ENCODE measurements around the gene SPOCK1. TPM values are rescaled to one million over a fixed set of nuclear protein-coding genes. Genes with fewer than 3 reads are reported as not detected.
A peak's percentile ranks its signal among the peaks of the same experiment; 100 is the strongest.

SPOCK1 gene
- polyA plus RNA-seq, 4 donors = 8.9 to 11.3 (median 9.8) TPM

DNA sequence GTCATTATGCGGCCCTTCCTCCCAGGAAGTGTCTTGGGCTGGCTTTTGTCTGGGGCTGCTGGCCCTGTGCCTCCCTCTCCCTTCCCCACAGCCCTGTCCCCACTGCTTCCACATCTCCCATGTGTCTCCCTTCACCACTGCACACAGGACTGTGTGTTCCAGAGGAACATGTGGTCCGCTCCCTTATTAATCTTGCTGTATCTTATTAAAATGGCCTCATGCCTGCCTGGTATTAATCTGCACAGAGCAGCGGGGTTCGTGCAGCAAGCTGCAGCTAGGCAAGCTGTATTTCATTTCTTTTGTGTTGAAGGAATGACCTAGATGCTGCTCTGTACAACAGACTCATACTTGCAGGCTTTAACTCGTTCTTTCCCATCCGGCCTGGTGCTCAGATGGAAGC is 130.5 kb downstream of the SPOCK1 start:
- DNase-seq (ENCODE audit: low read depth in 4 of 4, low spot score in 3 of 4) = no peak

DNA sequence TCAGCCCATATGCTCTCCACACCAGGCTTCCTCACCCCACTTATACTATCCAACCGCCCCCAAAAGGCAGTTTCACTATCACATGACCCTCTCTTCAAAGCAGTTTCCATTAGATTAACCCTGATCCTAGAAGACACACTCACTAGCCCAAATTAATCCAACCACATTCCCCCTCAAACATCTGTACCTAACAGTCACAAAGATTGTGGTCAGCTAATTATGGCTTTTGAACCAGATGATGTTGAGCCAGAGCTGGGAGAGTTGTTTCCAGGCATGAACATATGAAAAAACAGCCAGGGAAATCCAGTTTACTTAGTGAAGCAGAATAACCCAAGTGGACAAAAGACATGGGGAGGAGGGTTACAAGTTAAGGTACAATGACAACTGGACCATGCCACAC is 131.2 kb downstream of the SPOCK1 start:
- DNase-seq (ENCODE audit: low read depth in 4 of 4, low spot score in 3 of 4) = no peak

DNA sequence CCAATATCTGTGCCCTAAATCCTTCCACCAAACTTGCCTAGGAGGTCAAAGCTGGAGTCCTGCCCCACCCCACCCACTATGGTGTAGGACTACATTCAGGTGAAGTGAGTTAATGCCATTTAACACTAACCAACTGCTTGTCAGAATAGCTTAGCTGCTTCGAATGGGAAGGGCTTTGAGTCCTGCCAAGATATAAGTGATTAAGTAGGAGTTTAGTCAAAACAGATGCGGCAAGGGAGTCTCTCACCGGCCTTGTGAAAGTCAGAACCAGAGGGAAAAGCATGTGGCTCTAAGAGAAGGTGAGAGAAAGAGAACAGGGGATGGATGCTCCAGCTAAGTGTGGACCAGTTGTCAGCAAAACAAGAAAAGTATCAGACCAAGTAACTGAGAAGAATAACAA is 132.6 kb downstream of the SPOCK1 start:
- DNase-seq (ENCODE audit: low read depth in 4 of 4, low spot score in 3 of 4) = no peak

DNA sequence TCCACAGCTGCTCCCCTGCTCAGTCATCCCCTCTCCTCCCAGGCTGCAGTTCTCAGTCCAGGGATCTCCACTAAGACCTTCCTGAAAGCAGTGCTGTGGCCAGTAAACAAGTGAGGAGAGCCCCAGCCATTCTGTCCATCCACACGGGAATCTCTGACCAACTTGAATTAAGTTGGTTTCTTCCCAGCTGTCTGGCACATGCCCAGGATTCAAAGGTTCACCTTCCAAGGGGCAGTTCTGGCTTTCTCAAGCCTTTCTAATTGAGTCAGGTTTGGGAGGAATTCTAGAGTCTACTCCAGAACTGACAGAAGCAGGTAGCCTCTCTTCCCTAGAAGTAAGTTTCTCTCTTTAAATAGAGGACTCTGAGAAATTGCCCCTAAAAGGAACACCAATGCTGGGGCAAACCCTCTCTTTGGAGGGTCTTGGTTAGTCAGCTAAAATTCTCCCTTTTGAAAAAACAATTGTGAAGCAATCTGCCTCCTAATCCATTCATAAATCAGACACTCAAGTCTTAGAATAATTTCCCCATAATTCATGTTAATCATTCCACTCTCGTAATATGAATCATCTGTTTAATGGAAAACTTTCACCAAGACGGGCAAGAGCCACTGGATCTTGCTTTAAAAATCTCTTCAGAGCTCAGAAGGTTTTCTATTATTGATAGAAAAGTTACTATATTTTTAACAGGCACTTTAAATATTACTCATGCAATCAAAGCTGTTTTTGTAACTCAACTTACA is 133.8 kb downstream of the SPOCK1 start:
- DNase-seq (ENCODE audit: low read depth in 4 of 4, low spot score in 3 of 4) = no peak

DNA sequence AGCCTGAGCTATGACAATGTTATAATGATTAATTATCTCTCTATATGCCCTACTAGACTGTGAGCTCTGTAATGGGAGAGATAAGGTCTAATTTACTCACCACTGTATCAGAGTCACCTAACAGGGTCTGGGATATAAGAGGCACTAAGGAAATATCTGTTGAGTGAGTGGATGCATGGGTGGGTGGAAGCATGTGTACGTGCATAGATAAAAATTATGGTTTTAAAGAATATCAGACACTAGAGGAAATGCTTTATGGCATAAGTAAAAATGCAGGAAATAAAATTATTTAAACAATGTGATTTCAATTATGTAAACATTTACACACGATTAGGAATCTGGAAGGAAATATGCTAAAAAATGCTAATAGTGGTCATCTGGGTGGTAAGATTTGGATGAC is 137.8 kb downstream of the SPOCK1 start:
- DNase-seq (ENCODE audit: low read depth in 4 of 4, low spot score in 3 of 4) = no peak

DNA sequence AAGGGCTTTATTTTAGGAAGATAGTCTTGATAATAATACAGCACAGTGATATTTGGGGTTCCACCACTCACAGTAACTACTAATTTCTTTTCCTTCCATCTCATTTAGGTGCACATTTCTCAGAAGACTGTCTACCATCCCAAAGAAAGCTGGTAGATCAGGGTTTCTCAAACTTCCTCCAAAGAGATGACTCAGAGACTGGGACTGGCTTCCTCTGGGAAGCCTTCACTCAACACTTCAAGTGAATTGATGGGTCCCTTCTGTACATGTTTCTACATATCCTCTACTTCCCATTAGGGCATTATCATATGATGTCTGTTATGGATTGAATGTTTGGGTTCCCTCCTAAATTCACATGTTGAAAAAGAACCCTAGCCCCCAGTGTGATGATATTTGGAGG is 138.5 kb downstream of the SPOCK1 start:
- DNase-seq (ENCODE audit: low read depth in 4 of 4, low spot score in 3 of 4) = no peak

DNA sequence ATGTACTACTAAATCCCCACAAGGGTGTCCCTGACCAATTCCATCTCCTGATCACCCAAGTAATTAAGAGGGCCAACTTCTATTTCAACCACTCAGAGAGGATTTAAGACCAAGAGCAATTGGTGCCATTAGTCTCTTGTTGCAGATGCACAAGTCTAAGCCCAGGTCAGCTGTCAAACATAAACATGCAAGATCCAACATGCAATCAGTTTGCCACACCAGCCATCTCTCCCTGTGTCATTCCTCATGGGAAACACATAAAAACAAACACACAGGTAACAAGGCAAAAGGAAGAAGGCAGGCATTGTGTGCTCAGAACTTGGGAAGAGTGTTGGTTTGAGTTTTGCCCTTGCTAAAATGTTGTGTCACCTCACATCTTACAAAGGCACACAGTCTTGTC is 139.2 kb downstream of the SPOCK1 start:
- DNase-seq (ENCODE audit: low read depth in 4 of 4, low spot score in 3 of 4) = no peak

DNA sequence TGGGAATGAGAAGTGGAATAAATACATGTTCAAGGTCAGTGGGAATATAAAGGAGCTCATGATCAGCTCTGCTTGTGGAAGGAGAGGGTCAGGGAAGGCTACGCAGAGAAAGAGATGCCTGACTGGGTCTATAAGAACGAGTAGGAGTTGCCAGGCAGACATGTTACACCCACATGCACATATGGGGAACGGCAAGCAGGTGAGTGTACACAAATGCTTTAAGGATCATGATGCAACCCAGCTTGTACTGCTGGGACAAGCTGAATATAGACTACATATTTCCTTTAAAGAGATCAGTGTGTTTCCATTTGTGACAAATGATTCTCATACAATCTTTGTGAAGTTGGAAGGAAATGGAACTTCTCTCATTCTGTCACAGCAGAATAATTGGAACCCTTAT is 141.7 kb downstream of the SPOCK1 start:
- DNase-seq (ENCODE audit: low read depth in 4 of 4, low spot score in 3 of 4) = no peak

DNA sequence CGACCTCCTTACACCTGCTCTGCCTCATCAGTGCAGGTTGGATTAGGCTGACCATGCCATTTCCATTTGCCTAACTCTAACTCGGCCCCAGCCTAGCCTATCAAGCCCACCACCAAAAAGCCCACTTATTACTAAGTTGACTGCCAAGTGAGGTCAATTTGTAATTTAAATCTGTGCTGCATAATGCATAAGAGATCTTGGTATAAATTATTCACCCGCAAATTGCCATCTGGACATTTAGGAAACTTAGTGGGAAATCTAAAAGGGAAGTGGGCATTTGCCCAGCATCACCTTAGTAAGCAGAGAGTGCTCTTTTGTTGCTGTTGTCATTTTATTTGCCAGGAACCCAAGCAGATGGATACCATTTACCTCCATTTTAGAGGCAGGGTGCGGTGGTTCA is 143.0 kb downstream of the SPOCK1 start:
- no peak for DNase-seq (ENCODE audit: low read depth in 4 of 4, low spot score in 3 of 4)

DNA sequence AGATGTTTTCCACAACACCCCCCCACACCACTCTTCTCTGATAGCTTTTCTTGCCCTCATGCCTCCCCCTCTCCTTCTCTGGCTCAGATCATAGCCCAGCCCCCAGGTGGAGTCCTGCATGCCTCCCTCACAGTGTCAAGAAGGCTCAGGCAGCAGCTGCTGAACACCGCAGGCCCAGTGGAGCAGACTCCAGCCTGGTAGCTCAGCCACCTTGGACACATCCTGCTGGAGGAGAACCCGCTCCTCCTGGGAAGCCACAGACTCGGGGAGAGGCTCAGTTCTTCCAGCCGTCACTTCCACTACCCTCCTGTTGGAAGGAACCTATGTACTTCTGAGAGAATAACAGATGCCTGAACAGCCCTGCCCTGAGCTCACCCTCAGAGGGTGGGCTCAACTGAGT is 143.4 kb downstream of the SPOCK1 start:
- DNase-seq (ENCODE audit: low read depth in 4 of 4, low spot score in 3 of 4) = no peak

DNA sequence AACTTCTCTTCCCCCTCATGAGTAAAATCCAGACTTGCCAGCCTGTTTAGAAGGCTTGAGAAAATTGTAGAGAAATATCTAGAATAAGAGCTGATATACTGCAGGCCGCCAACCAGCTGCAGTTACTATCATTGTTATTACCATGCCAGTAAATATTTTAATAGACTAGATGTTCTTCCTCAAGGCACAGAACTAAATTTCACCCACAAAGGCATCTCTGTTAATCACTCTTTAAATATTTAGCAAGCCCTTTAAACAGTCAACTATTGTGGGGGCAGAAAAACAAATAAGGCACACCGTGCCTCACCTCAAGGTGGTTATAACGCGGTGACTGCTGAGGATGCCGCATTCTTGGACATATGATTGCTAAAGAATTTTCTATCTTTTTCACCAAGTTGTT is 147.0 kb downstream of the SPOCK1 start:
- no peak for DNase-seq (ENCODE audit: low read depth in 4 of 4, low spot score in 3 of 4)

DNA sequence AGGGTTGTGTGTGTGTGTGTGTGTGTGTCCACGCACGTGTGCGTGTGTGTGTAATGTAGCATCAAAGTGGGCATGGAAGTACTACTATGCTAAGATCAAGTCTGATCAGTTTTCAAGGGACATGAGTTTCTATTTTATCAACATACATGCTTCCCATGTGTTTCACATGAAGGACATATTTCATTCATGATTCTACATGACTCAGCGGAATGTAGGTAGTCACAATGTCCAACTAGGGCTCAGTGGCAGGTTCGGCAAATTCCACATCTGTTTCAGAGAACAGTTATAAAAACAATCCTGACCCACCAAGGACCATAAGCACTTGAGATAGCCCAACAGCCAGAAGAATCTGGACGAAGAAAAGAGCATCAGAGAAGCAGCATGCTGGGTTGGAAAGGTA is 148.3 kb downstream of the SPOCK1 start:
- no peak for DNase-seq (ENCODE audit: low read depth in 4 of 4, low spot score in 3 of 4)

DNA sequence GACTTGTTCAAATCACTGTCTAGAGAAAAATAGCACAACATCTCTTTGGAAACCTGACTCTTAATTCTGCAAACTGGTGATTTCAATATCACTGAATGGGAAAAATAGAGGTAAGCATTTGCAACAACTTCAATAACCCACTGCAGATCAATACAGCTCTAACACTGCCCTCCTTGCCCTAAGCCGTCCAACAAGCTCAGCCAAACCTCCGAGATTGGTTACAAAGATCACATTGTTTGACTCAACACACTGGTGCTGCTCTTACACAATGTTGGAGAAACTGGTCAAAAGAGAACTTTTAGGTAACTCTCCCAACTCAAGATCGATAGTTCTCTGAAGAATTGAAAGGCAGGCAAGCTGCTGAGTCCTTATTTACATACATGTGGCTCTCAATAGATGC is 150.4 kb downstream of the SPOCK1 start:
- DNase-seq (ENCODE audit: low read depth in 4 of 4, low spot score in 3 of 4) = no peak

DNA sequence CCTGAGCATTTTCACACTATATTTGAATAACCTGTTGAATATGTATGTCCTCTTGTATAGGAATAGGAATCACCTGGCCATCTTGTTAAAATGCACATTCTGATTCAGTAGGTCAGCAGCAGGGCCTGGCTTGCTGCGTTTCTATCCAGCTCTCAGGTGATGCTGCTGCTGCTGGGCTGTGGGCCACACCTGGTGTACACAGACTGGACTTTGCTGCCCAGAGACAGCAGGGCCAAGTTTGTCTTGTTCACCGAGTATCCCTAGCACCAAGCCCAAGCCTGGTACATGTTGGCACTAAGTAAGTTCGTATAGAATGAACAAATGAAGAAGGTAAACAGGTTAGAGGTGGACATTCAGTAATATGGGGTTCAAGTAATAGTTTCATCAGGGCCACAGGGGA is 151.3 kb downstream of the SPOCK1 start:
- no peak for DNase-seq (ENCODE audit: low read depth in 4 of 4, low spot score in 3 of 4)

DNA sequence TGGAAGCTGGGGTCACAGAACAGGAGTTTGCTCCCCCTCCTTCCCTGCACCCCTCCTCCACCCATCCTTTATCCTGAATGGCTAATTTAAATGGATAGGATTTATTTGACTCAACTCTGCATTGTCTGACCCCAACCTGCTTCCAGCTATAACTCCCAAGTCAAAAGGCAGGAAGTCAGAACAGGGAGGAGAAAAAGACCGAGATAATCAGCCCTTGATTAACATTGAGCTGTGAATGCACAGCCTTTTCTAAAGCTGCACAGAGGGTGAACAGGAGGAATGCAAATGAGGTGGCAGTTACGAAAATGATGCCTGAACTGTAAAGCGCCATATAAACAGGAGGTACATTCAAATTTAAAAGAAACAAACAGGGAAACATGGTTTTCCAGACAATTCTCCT is 152.8 kb downstream of the SPOCK1 start:
- no peak for DNase-seq (ENCODE audit: low read depth in 4 of 4, low spot score in 3 of 4)

DNA sequence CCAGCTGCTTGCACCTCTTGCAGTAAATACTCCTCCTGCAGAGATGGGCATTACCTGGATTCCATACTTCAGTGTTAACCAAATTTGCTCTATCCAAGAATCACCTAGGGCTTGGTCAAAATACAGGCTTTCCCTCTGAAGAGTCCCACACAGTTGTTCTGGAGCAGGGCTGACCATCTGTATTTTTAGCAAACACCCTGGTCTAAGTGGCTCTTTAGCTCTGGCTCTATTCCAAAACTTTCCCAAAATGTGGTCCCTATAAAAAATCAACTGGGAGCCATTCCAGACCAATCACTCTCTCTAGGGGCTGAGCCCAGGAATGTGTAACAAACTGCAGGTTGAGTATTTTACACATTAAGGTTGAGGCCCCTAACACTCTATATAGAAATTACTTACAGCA is 153.7 kb downstream of the SPOCK1 start:
- DNase-seq (ENCODE audit: low read depth in 4 of 4, low spot score in 3 of 4) = no peak

DNA sequence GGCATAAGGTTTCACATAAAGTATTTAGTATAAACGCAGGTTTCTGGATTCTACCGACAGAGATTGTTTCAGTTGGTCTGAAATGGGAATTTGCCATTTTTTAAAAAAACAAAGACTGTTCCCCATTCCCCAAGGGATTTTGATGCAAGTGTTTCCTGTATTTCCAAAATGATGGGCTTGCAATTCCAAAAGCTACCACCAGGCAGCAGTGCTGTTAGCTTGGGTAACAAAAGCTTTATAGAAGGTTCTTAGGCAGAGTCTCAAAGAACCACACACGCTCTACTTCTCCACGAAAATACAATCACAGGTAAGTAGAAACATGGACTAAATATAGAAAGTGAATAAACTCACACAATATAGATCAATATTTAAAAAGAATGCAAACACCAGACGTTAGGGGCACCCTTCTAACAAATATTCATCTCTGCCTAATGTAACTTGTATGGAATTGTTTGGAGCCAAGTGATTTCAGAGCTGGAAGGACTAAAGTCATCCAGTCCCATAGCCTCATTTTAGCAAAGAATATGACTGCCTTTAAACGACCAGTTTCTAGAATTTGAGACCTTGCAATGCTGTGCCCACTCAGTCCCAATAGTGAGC is 154.3 kb downstream of the SPOCK1 start:
- DNase-seq (ENCODE audit: low read depth in 4 of 4, low spot score in 3 of 4) = peak in 2 of 4 donors; percentile 10 to 14

DNA sequence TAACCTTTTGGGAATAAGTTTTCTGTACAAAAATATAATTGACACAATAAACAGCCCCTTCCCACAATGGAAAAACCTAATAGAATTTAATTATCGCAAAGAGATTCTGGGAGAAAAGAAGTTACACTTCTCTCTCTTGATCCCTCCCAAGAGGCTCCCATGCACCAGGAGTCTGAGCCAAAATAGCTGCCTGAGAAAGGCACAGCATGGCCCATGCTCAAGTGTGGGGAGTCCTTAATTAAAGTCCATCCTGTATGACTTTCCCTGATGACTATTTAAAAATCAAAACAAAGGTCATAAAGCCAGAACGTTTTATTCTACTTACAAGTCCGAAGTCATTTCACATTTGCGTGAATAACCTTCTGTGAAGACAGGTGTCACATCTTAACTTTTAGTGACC is 155.1 kb downstream of the SPOCK1 start:
- no peak for DNase-seq (ENCODE audit: low read depth in 4 of 4, low spot score in 3 of 4)

DNA sequence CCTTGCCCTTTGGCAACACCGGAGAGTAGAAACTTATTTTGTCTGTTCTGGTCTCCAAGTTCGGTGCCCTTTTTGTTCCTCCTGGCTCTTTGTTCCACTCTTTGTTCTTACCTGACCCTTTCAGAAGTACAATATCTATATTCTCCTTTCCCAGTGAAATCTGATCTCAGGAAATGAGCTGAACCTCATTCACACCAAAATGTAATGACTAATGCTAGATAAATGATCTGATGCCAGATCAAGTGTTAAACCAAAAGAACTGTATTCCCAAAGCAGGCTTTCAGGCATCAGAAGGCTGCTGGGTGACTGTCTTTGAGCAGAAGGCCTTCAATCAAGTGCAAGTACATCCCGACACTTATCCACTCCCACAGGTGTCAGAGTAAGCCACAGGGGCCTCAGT is 156.4 kb downstream of the SPOCK1 start:
- DNase-seq (ENCODE audit: low read depth in 4 of 4, low spot score in 3 of 4) = no peak

DNA sequence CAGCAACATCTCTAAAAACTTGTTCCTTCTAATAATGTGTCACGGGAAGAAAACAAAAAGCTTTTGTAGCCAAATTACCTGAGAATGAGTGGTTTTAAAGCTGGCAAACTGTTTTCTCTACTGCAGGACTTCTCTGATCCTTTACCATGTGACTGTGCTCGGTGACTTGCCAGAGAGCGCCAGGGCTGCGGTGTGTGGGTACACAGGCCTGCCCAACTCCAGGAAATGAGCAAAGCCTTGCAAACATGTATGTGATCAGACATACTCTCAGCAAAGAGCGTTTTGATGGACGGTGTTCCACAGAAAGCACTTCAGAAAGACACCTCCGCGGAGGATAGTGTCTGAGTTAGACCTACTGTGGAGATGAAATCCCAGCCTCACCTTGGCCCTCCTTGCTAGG is 157.3 kb downstream of the SPOCK1 start:
- DNase-seq (ENCODE audit: low read depth in 4 of 4, low spot score in 3 of 4) = no peak

DNA sequence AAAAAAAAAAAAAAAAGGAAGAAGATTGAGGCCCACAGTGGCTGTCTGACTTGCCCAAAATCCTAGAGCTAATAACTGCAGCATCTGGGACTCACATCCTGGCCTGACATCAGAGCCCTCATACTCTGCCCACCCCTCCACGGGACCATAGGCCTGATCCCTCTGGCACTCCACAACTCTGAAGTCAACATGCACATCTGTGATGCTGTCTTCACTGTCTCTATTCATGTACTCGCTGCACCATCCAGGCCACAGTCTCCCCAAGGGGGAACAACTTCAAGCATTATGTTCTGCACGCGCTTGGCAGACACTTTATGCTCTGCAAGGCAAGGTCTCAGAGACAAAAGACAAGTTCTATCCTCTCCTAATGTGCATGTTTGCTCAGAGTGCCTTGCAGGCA is 158.2 kb downstream of the SPOCK1 start:
- DNase-seq (ENCODE audit: low read depth in 4 of 4, low spot score in 3 of 4) = no peak

DNA sequence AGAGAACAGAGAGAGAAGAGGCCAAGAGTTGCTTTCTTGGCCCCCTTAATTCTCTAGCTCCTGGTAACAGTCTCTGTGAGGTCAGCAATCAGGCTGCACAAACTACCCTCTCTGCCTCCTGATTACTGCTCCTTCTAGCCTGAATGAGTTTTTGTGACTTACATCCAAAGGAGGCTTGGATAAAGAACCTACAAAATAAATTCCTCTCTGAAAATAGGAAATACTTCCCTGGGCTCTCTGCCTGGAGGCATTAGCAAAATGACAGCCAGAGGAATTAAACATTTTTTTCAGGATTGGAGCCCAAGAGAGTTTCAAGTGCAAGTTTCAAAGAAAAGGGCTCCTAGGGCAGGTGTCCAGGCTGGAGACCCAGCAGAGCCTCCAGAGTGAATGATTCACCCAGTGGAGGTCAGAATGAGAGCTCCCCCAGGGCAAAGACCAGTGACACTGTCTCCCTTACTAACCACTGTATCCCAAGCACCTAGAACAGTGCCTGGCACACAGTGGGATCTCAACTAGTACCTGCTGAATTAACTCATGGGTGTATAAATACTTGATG is 162.5 kb downstream of the SPOCK1 start:
- DNase-seq (ENCODE audit: low read depth in 4 of 4, low spot score in 3 of 4) = no peak
